GM15510 (cell line): Measurements from ENCODE around the gene SLC5A12.

Experiments
- POLR2A ChIP-seq: IDR thresholded peaks from 3 replicates; pipeline ENCODE4 v1.6.1; 2011; ENCODE audit warnings: borderline replicate concordance; ENCODE audit not compliant: insufficient read length; ENCODE audit errors: extremely low read depth

The SLC5A12 gene

GRCh38 chr11:26730414-26731083 is 8.7 kb upstream of the SLC5A12 start:
- TF ChIP-seq POLR2A, result no peak

GRCh38 chr11:26729284-26729683 is 7.4 kb upstream of the SLC5A12 start:
- TF ChIP-seq POLR2A, result no peak

GRCh38 chr11:26726960-26727359 is 5.1 kb upstream of the SLC5A12 start:
- TF ChIP-seq POLR2A, result no peak

- no peak for TF ChIP-seq POLR2A
Observed at GRCh38 chr11:26719998-26720397, 1.9 kb downstream of the SLC5A12 start.

- TF ChIP-seq POLR2A, result no peak
Observed at GRCh38 chr11:26719289-26719973, 2.4 kb downstream of the SLC5A12 start.

- no peak for TF ChIP-seq POLR2A
Observed at GRCh38 chr11:26717771-26718170, 4.1 kb downstream of the SLC5A12 start.

GRCh38 chr11:26715133-26715532 is 6.7 kb downstream of the SLC5A12 start:
- no peak for TF ChIP-seq POLR2A

GRCh38 chr11:26712497-26712896 is 9.4 kb downstream of the SLC5A12 start:
- no peak for TF ChIP-seq POLR2A

GRCh38 chr11:26710489-26710888 is 11.4 kb downstream of the SLC5A12 start:
- TF ChIP-seq POLR2A, result no peak

- TF ChIP-seq POLR2A, result no peak
Observed at GRCh38 chr11:26708736-26709456, 13.0 kb downstream of the SLC5A12 start.

- TF ChIP-seq POLR2A, result no peak
Observed at GRCh38 chr11:26706181-26706580, 15.7 kb downstream of the SLC5A12 start.

- TF ChIP-seq POLR2A, result no peak
Observed at GRCh38 chr11:26704249-26704648, 17.6 kb downstream of the SLC5A12 start.

GRCh38 chr11:26703411-26704191 is 18.3 kb downstream of the SLC5A12 start:
- TF ChIP-seq POLR2A, result no peak

GRCh38 chr11:26702406-26702805 is 19.5 kb downstream of the SLC5A12 start:
- TF ChIP-seq POLR2A, result no peak
